Stimulated activated naive B cell treated with anti-CD40 and anti-IgM and Interleukin-4, amounts not matched to agents 10 μg/mL and 1 μg/mL and 100 μg/mL, for 72 hours (primary cell): ENCODE measurements around the gene SLC38A4.
A peak's percentile ranks its signal among the peaks of the same experiment; 100 is the strongest.

Experiments used
- ATAC-seq, 2 donors: fragments of 150-1000 bp; cut with Tn5 transposase; replicated peaks; 2 replicates each; pipeline ENCODE4 v1.10.0; 2021; ENCODE audit warnings: moderate library complexity in 1 of 2
- DNase-seq: peaks from one replicate; pipeline ENCODE4 v3.0.0; 2021
- H3K27ac Mint-ChIP-seq: one replicate; pipeline ENCODE4 v1.8.0; 2022; ENCODE audit warnings: mild to moderate bottlenecking, mixed read lengths
- H3K27me3 Mint-ChIP-seq, 2 donors: one replicate each; pipeline ENCODE4 v1.8.0; 2022; ENCODE audit warnings: mixed read lengths in 2 of 2
- H3K36me3 Mint-ChIP-seq, 2 donors: one replicate each; pipeline ENCODE4 v1.8.0; 2022; ENCODE audit warnings: mixed read lengths in 2 of 2, mild to moderate bottlenecking in 1 of 2
- H3K4me1 Mint-ChIP-seq, 2 donors: one replicate each; pipeline ENCODE4 v1.8.0; 2022; ENCODE audit warnings: mixed read lengths in 2 of 2, mild to moderate bottlenecking in 1 of 2
- H3K4me3 Mint-ChIP-seq, 2 donors: one replicate each; pipeline ENCODE4 v1.8.0; 2022; ENCODE audit warnings: mild to moderate bottlenecking in 2 of 2, mixed read lengths in 2 of 2, moderate library complexity in 1 of 2
- H3K9me3 Mint-ChIP-seq, 2 donors: one replicate each; pipeline ENCODE4 v1.8.0; 2022; ENCODE audit warnings: mixed read lengths in 2 of 2, mild to moderate bottlenecking in 1 of 2

The SLC38A4 gene

DNA sequence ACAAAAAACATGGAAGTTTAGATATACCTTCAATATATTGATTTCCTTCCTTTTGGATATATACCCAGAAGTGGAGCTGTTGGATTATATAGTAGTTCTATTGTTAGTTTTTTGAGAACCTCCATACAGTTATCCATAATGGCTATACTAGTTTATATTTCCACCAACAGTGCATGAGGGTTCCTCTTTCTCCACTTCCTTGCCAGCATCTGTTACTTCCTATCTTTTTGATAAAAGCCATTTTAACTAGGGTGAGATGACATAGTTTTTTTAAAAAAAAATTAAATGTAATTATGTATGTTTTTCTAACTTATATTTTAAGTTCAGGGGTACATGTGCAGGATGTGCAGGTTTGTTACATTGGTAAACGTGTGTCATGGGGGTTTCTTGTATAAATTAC, 10.0 kb upstream of the SLC38A4 start:
- DNase-seq: no peak
- no peak overlapping the region for H3K27ac Mint-ChIP-seq
- ATAC-seq: no peak
- H3K36me3 Mint-ChIP-seq: no peaks in the 10 kb centered on the region
- peaks cover 3 to 5% of the 10 kb centered on the region in 2 donors for H3K9me3 Mint-ChIP-seq
- H3K4me1 Mint-ChIP-seq: peaks cover 11 to 12% of the 10 kb centered on the region in 2 donors
- H3K4me3 Mint-ChIP-seq: no peak overlapping the region
- peaks cover 36 to 41% of the 10 kb centered on the region in 2 donors for H3K27me3 Mint-ChIP-seq

DNA sequence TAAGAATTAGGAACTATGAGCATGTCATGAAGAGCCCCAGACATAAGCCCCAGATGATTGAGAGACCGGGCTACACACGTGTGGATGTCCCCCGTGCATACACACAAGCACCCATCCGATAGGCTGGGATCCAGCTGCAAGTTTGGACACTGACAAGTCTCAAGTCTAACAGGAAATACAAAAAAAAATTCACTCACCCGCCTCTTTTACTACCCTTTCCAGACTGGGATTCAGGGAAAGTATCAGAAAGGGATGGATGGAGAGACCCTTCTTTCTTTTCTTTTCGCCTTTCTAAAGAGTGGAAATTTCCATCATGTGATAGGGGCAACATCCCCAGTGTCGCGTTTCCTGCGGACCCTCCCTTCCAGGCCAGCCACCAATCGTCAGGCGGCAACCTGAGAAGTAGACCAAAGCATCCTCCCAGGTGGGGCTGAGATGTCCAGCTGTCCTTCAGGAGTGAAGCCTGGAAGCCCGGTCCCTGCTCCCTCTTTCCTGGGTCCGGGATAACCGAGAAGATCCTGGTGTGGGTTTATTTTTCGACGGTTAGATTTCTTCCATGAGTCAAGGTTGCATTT, 6.4 kb upstream of the SLC38A4 start:
- peaks cover 12 to 17% of the 10 kb centered on the region in 2 donors for H3K4me1 Mint-ChIP-seq
- H3K9me3 Mint-ChIP-seq: peaks cover 3 to 5% of the 10 kb centered on the region in 2 donors
- ATAC-seq: no peak
- H3K4me3 Mint-ChIP-seq: peak overlapping the region in 1 of 2 donors; percentile 75
- peaks cover 57 to 68% of the 10 kb centered on the region in 2 donors for H3K27me3 Mint-ChIP-seq
- H3K36me3 Mint-ChIP-seq: no peaks in the 10 kb centered on the region
- no peak overlapping the region for H3K27ac Mint-ChIP-seq
- DNase-seq: no peak

DNA sequence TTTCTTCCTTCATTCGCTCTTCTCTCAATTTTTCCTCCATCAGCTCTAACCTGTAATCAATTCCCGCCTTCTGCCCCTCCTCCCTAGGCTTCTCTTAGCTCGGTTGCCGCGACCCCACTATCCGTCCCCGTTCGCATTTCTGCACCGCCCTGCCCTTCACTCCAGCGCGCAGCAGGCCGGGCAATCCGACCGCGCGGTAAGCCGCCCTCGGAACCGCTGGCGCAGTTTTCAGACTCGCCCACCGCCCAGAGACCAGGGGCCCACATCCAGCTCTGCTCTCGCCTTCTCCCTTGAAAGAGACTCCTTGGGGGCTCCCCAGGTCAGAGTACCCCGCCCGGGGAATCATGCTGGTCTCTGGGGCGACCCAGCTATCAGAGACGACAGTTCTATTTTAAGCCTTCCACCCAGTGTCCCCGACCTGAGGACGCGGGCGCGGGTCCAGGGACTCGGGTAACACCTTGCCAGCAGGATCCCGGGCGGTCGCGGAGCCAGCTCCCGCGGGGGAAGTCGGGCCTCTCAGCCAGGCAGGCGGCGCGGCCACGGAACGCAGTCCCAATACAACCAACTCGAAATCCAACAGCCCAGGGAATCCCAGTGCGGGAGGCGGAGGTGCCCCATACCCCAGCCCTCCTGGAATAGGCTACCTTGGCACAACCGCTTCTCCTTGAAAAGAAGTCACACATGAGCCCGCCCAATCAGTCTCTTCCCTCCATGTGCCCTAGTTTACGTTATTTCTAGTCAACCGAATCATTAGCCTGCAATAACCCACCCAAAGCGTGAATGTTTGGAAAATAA, 5.7 kb upstream of the SLC38A4 start:
- H3K27ac Mint-ChIP-seq: no peak overlapping the region
- no peak for DNase-seq
- peak in 1 of 2 donors; percentile 34 for ATAC-seq
- H3K4me3 Mint-ChIP-seq: peak overlapping the region; percentile 75 to 78
- peaks cover 12 to 17% of the 10 kb centered on the region in 2 donors for H3K4me1 Mint-ChIP-seq
- H3K36me3 Mint-ChIP-seq: no peaks in the 10 kb centered on the region
- peaks cover 0 to under 1% of the 10 kb centered on the region in 2 donors for H3K9me3 Mint-ChIP-seq
- peaks cover 52 to 64% of the 10 kb centered on the region in 2 donors for H3K27me3 Mint-ChIP-seq

DNA sequence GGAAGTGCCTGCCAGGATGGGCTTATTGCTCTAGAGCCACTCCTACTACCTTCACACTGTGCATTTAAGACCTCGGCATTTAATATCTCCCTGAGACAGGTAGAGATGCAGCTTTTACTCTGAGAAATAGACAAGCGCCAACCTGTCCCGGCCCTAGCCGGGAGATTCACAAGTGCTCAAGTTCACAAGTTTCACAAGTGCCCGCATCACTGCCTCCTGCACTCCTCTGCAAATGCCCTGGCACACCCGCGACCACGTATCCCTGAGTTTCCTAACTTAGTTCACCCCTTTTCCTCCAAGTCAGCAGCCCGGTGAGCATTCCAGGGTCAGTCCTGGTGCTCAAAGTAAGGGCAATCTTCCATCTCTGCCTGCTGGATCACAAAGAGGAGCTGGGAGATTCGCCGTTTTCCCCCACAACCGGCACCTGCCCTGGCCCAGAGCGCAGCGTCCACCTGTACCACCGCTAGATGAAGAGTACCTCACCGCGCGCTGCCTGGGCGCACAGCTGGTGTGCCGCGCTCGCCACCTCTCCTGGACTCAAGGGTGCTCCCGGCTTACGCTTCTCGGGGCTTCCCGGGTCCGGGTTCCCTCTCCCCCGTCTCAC, 5.0 kb upstream of the SLC38A4 start:
- Mint-ChIP-seq H3K4me3 (peak overlapping the region; percentile 75 to 78), H3K9me3 (no peaks in the 10 kb centered on the region), H3K27ac (no peak overlapping the region), H3K27me3 (peaks cover 57 to 68% of the 10 kb centered on the region in 2 donors), H3K4me1 (peaks cover 13 to 17% of the 10 kb centered on the region in 2 donors), H3K36me3 (no peaks in the 10 kb centered on the region)
- no peak for DNase-seq
- ATAC-seq: peak in 1 of 2 donors; percentile 48

DNA sequence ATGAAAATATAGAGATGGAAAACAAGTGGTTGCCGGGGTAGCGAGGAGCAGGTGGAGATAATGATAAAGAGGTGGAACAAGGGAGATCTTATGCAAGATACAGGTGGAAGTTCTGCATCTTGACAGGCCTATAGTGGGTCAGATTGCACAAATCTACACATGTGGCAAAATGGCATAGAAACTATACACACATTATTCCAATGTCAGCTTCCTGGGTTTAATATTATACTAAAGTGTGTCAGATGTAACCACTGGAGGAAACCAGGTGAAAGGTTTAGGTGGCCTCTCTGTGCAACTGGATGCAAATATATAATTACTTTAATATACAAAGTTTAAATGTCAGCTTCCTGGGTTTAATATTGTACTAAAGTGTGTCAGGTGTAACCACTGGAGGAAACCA, 1.1 kb downstream of the SLC38A4 start:
- DNase-seq: no peak
- Mint-ChIP-seq H3K27ac (no peak overlapping the region), H3K27me3 (peaks cover 45 to 55% of the 10 kb centered on the region in 2 donors), H3K4me3 (no peak overlapping the region), H3K4me1 (peaks cover 0 to 3% of the 10 kb centered on the region in 2 donors), H3K36me3 (no peaks in the 10 kb centered on the region), H3K9me3 (peaks cover 0 to 4% of the 10 kb centered on the region in 2 donors)
- no peak for ATAC-seq

DNA sequence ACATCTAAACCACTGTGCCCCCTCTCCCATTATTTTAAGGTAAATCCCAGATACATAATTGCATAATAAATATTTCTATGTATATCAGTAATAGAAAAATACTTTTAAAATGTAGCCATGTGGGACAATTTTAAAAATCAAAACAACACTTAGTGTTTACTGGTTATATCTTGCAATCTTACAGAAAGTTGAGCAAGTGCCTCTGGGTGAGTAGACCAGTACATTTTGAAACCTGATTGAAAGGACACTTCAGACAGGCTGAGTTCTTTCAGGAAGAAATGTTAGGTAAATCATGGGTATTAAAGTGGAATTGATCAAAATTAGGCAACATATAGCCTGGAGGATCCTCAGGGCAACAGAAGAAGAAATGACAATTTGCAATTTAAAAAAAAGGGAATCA, 7.2 kb downstream of the SLC38A4 start:
- no peak overlapping the region for H3K4me3 Mint-ChIP-seq
- peaks cover 0 to 4% of the 10 kb centered on the region in 2 donors for H3K9me3 Mint-ChIP-seq
- peaks cover 13 to 17% of the 10 kb centered on the region in 2 donors for H3K27me3 Mint-ChIP-seq
- DNase-seq: no peak
- H3K4me1 Mint-ChIP-seq: no peaks in the 10 kb centered on the region
- ATAC-seq: no peak
- no peak overlapping the region for H3K27ac Mint-ChIP-seq
- H3K36me3 Mint-ChIP-seq: no peaks in the 10 kb centered on the region

DNA sequence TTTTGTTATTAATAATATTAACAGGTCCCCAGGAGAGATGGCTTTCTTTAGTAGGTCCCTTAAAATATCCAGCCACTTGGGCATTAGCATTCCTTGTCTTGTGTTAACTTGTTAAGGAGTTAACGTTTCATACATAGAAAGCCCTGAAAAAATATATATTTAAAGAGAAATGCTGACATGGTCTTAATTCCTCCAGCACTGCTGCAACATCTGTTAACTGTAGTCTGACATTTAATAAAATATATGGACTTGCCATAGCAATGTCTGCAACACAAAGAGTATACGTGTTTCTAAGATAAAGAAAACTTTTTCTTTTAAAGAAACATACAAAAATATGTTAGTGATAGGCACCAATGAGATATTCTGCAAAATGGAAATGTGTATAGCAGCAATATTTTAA, 10.0 kb downstream of the SLC38A4 start:
- H3K9me3 Mint-ChIP-seq: peaks cover 0 to 2% of the 10 kb centered on the region in 2 donors
- peaks cover 0 to 10% of the 10 kb centered on the region in 2 donors for H3K27me3 Mint-ChIP-seq
- no peaks in the 10 kb centered on the region for H3K4me1 Mint-ChIP-seq
- H3K27ac Mint-ChIP-seq: no peak overlapping the region
- no peak overlapping the region for H3K4me3 Mint-ChIP-seq
- no peak for ATAC-seq
- no peaks in the 10 kb centered on the region for H3K36me3 Mint-ChIP-seq
- no peak for DNase-seq

DNA sequence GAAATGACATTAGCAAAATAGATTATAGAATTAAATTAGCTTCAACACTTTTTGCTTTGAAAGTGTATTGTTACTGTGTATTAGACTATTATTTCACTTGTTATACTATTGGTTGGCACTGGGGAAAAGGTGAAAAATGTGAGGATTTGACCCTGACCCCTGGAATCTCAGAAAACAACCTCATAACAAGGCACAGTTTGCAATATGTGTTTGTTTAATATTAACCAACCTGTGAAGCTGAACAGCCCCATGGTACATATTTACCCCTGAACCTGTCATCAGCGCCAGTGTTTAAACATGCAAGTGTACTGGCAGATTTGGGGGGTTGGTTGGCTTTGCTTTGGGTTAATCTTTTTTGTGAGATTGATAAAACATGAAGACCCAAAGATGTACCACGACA, 11.7 kb downstream of the SLC38A4 start:
- Mint-ChIP-seq H3K27ac (no peak overlapping the region), H3K9me3 (no peaks in the 10 kb centered on the region), H3K27me3 (peaks cover 0 to 8% of the 10 kb centered on the region in 2 donors), H3K4me3 (no peak overlapping the region), H3K36me3 (no peaks in the 10 kb centered on the region), H3K4me1 (no peaks in the 10 kb centered on the region)
- no peak for DNase-seq
- ATAC-seq: no peak

DNA sequence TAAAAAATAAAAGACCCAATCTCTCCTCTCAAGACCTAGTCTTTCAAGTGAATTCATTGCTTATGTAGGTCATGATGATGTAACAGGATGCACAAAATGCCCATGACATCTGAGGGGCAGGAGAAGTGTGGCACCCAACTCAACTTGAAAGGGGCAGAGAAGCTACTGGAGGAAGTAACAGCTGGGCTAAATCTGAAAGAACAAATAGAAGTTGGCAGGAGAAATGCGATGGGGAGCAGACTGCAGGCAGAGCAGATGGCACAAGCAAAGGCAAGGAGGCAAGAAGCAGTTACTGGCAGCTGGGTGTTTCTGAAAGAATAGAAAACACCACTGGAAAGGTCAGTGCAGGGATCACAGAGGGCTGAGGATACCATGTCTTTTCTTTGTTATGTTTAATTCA, 14.6 kb downstream of the SLC38A4 start:
- Mint-ChIP-seq H3K27ac (no peak overlapping the region), H3K36me3 (no peaks in the 10 kb centered on the region), H3K4me1 (no peaks in the 10 kb centered on the region), H3K27me3 (peaks cover 0 to 13% of the 10 kb centered on the region in 2 donors), H3K4me3 (no peak overlapping the region), H3K9me3 (no peaks in the 10 kb centered on the region)
- ATAC-seq: no peak
- DNase-seq: no peak

DNA sequence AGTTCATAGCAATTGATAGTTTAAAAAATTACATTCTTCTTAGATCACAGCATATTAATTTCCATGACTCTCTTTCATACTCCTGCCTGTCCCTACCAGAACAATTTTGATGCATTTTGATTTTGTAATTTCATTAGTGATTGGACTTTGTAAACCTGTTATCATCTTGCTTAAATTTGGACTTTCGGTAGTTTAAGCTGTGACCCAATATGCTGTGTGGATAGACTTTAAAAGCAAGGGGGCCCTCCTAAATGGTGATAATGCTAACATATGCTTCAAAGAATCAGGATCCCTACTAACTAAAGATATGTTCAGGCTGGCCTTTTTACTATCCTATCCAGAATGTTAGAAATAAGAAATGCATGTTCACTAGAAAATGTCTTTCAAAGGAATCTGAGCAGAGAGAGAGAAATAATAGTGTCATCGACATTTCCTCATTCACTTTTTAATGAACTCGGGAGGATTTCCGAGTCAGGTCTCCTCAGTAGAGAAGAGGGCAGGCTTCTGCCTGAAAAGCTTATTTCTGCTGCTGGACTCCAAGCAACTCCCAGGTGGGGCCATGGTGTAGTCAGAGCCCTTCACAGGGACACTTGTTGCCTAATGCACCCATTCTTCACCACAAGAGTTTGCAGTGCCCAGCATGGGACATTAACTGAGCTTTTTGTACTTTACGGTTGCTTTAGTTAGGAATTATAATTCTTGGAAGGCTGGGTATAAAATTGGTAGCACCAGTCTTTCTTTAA, 16.7 kb downstream of the SLC38A4 start:
- Mint-ChIP-seq H3K9me3 (no peaks in the 10 kb centered on the region), H3K36me3 (no peaks in the 10 kb centered on the region), H3K27me3 (peaks cover 0 to 19% of the 10 kb centered on the region in 2 donors), H3K27ac (no peak overlapping the region), H3K4me3 (no peak overlapping the region), H3K4me1 (no peaks in the 10 kb centered on the region)
- no peak for ATAC-seq
- no peak for DNase-seq

DNA sequence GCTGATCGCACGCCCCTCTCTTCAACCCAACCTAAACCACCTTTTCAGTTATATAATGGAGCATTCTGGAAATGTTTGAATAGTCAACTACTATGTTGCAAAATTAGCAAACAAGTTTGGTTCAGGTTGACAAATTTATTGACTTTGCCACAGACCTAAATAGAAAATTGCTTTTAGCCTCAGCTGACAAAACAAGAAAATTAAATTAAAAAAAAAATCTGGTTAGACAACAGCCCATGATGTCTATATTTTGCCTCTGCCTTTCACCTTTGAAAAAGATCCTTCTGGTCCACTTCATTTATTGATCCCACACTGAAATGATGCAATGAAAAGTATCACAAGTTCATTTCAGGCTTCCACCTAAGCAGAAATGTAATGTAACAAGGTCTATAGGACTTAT, 17.5 kb downstream of the SLC38A4 start:
- peaks cover 0 to 17% of the 10 kb centered on the region in 2 donors for H3K27me3 Mint-ChIP-seq
- no peak overlapping the region for H3K27ac Mint-ChIP-seq
- no peak for ATAC-seq
- no peaks in the 10 kb centered on the region for H3K9me3 Mint-ChIP-seq
- H3K4me3 Mint-ChIP-seq: no peak overlapping the region
- H3K4me1 Mint-ChIP-seq: no peaks in the 10 kb centered on the region
- H3K36me3 Mint-ChIP-seq: no peaks in the 10 kb centered on the region
- no peak for DNase-seq

DNA sequence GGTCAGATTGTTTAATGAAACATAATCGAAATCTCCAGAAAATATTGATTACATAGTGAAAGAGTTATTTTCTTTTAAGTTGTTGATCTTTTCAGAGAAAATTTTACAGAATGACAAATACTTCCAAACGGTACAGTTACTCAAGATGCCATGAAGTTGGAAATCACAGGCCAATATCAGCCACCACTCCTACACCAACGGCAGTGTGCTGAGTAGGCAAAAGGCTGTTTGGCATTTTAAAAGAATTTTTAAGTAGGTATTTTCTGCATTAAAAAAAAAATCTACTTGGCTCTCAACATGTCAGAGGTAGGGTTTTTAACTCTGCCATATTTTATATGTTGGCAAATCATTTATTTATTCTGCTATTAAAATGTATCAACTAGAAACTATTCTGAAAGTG, 21.7 kb downstream of the SLC38A4 start:
- no peak overlapping the region for H3K4me3 Mint-ChIP-seq

DNA sequence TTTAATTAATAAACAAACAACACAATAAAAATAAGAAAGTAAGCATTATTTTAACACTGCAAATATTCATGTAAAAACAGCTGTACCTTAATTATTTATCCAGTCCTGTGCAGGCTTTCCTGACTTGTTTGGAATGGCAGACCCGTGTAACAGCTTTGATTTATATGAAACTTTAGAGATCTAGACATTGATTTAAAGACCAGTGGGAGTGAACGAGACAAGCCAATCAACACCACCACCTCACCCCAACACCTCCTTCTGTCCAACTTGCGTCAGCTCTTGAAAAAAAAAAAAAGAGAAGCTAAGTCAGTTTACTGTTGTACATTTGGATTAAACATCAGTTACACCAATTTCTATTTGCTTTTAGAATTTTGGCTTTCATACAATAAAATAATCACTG, 22.3 kb downstream of the SLC38A4 start:
- H3K27ac Mint-ChIP-seq: no peak overlapping the region
- no peak for ATAC-seq
- H3K4me3 Mint-ChIP-seq: no peak overlapping the region

More for the DNA sequence above, 21.7 kb downstream of the SLC38A4 start:
- no peak overlapping the region for H3K27ac Mint-ChIP-seq
- no peaks in the 10 kb centered on the region for H3K4me1 Mint-ChIP-seq
- H3K27me3 Mint-ChIP-seq: peaks cover 0 to 10% of the 10 kb centered on the region in 2 donors
- DNase-seq (no peak), ATAC-seq (no peak)
- no peaks in the 10 kb centered on the region for H3K36me3 Mint-ChIP-seq
- no peaks in the 10 kb centered on the region for H3K9me3 Mint-ChIP-seq

DNA sequence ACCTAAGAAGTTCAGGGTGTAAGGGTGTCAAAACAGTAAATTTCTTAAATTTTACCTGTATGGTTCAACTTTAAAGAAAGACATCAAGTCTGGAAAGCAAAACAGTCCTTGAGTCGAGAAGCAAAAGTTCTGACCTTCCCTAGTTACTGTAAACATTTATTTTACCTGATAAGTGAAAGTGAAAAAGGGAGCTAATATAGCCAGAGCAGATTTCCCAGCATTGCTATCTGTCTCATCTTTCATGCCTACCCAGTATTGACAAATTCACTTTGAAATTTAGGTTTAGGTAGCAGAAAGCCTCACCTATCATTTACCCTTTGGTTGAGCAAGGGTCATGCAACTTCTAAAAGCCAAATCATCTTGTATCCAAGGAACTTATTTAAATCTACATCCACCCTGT, 24.5 kb downstream of the SLC38A4 start:
- H3K36me3 Mint-ChIP-seq: no peaks in the 10 kb centered on the region
- H3K27ac Mint-ChIP-seq: no peak overlapping the region
- no peak overlapping the region for H3K4me3 Mint-ChIP-seq
- H3K9me3 Mint-ChIP-seq: peaks cover 0 to 1% of the 10 kb centered on the region in 2 donors
- H3K4me1 Mint-ChIP-seq: no peaks in the 10 kb centered on the region
- H3K27me3 Mint-ChIP-seq: peaks cover 2 to 7% of the 10 kb centered on the region in 2 donors
- DNase-seq (no peak), ATAC-seq (no peak)

More for the DNA sequence above, 22.3 kb downstream of the SLC38A4 start:
- no peak for DNase-seq
- Mint-ChIP-seq H3K4me1 (no peaks in the 10 kb centered on the region), H3K27me3 (peaks cover 0 to 7% of the 10 kb centered on the region in 2 donors), H3K9me3 (no peaks in the 10 kb centered on the region), H3K36me3 (no peaks in the 10 kb centered on the region)
